ENCODE measurements around the gene SLC25A2.
"Not testable (repeated sequence)": the region's sequence is repeated elsewhere in the genome, so short reads cannot be mapped to it uniquely, and the experiment has no call there.

SLC25A2 gene

GRCh38 chr5:141303756-141304155 is at the start of gene SLC25A2:
TSS of gene SLC25A2 (minus strand) at chr5:141304049. CDS start at chr5:141303865, 184 bp downstream.
- DNase-seq (ENCODE audit: low spot score) = no peak

DNA sequence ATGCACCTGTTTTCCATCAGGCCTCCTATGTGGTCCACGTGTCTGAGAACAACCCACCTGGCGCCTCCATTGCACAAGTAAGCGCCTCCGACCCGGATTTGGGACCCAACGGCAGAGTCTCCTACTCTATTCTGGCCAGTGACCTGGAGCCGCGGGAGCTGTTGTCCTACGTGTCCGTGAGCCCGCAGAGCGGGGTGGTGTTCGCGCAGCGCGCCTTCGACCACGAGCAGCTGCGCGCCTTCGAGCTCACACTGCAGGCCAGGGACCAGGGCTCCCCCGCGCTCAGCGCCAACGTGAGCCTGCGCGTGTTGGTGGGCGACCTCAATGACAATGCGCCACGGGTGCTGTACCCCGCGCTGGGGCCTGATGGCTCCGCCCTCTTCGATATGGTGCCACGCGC is 47.7 kb upstream of the SLC25A2 start:
- DNase-seq (ENCODE audit: low spot score) = no peak

GRCh38 chr5:141349917-141350619 is 46.2 kb upstream of the SLC25A2 start, which contains the start of gene PCDHGB1:
TSS of gene PCDHGB1 (plus strand) at chr5:141350099. CDS start at chr5:141350261, 162 bp downstream.
- DNase-seq (ENCODE audit: low spot score) = peak; percentile 39

DNA sequence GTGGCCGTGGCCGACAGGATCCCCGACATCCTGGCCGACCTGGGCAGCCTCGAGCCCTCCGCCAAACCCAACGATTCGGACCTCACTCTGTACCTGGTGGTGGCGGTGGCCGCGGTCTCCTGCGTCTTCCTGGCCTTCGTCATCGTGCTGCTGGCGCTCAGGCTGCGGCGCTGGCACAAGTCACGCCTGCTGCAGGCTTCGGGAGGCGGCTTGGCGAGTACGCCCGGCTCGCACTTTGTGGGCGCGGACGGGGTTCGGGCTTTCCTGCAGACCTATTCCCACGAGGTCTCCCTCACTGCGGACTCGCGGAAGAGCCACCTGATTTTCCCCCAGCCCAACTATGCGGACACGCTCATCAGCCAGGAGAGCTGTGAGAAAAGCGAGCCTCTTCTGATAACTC is 42.2 kb upstream of the SLC25A2 start:
- not testable (repeated sequence) for DNase-seq (ENCODE audit: low spot score)

- no peak for DNase-seq (ENCODE audit: low spot score)
Observed at GRCh38 chr5:141345327-141345726, 41.5 kb upstream of the SLC25A2 start.

- DNase-seq (ENCODE audit: low spot score) = no peak
Observed at GRCh38 chr5:141343953-141344463, 40.2 kb upstream of the SLC25A2 start.

GRCh38 chr5:141343242-141343952 is 39.5 kb upstream of the SLC25A2 start, which contains the start of gene PCDHGA3:
TSS of gene PCDHGA3 (plus strand) at chr5:141343829. CDS start at chr5:141344034, 205 bp downstream.
- no peak for DNase-seq (ENCODE audit: low spot score)

DNA sequence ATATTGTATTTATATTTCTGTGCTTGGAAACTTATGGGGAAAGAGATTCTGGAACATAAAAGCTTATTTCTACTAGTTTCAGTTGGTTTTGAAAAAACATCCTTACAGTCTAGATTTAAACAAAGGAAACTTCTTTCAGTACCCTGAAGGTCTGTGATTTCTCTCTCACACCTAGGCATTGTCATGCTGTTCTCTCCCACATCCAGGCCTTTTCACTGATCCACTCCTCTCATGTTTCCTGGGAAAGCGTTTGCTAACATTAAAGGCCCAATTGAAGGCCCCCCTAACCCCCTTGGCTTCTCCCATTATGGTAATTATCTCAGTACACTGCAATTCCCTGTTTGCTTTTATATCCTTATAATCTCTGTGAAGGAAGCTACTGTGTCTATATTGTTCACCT is 38.9 kb upstream of the SLC25A2 start:
- DNase-seq (ENCODE audit: low spot score) = no peak

DNA sequence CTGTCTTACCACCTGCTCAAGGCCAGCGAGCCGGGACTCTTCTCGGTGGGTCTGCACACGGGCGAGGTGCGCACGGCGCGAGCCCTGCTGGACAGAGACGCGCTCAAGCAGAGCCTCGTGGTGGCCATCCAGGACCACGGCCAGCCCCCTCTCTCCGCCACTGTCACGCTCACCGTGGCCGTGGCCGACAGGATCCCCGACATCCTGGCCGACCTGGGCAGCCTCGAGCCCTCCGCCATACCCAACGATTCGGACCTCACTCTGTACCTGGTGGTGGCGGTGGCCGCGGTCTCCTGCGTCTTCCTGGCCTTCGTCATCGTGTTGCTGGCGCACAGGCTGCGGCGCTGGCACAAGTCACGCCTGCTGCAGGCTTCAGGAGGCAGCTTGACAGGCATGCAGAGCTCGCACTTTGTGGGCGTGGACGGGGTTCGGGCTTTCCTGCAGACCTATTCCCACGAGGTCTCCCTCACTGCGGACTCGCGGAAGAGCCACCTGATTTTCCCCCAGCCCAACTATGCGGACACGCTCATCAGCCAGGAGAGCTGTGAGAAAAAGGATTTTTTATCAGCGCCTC is 37.0 kb upstream of the SLC25A2 start:
- DNase-seq (ENCODE audit: low spot score) = not testable (repeated sequence)

DNA sequence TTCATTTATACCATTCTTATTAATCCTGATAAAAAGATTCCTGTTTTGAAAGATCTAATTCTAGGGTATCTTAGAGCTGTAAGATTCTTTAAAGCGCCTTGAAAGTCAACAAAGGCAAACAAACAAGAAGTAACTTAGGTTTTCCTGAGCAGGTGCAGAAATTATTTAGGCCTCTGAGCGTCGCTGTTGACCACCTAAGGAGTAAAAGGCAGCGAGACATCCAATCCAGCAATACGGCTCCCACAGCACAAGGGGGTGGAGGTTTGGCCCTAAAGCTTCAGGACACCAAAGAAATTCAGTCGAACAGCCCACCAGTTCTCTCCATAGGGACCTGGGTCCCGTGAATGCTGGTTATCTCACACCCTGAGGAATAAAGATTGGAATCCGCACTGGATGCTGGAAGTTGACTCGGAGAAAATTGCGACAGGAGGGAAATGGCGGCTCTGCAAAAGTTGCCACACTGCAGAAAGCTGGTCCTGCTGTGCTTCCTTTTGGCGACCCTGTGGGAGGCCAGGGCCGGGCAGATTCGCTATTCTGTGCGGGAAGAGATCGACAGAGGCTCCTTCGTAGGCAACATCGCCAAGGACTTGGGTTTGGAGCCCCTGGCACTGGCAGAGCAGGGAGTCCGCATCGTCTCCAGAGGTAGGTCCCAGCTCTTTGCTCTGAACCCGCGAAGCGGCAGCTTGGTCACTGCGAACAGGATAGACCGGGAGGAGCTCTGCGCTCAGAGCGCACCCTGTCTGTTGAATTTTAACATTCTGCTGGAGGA is 34.9 kb upstream of the SLC25A2 start, which contains the start of gene PCDHGA2:
Gene PCDHGA2 (plus strand): TSS at position 223 of the 769 bp plus-strand sequence.
- DNase-seq (ENCODE audit: low spot score) = no peak

DNA sequence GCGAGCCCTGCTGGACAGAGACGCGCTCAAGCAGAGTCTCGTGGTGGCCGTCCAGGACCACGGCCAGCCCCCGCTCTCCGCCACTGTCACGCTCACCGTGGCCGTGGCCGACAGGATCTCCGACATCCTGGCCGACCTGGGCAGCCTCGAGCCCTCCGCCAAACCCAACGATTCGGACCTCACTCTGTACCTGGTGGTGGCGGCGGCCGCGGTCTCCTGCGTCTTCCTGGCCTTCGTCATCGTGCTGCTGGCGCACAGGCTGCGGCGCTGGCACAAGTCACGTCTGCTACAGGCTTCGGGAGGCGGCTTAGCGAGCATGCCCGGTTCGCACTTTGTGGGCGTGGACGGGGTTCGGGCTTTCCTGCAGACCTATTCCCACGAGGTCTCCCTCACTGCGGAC is 28.7 kb upstream of the SLC25A2 start:
- DNase-seq (ENCODE audit: low spot score) = not testable (repeated sequence)

DNA sequence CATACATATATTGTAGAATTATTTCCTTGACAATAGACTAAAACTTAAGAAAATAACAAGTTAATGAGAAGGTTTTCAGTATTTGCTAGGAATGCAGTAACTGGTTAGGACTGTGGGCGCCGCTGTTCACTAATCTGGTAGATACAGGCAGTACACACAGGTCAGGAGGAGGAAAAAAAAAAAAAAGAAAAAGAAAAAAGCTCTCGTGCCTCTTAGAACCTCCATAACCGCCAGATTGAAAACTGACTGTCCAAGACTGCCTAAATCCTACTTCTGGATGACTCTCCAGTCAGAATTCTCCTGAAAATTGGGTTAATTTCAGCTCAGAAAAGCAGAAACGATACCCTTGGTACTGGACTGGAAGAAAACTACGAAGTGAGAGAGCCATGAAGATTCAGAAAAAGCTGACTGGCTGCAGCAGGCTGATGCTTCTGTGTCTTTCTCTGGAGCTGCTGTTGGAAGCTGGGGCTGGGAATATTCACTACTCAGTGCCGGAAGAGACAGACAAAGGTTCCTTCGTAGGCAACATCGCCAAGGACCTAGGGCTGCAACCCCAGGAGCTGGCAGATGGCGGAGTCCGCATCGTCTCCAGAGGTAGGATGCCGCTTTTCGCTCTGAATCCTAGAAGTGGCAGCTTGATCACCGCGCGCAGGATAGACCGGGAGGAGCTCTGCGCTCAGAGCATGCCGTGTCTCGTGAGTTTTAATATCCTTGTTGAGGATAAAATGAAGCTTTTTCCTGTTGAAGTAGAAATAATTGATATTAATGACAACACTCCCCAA is 26.6 kb upstream of the SLC25A2 start, which contains the start of gene PCDHGA1:
Gene PCDHGA1 (plus strand): TSS at position 216 of the 782 bp plus-strand sequence.
- DNase-seq (ENCODE audit: low spot score) = no peak

GRCh38 chr5:141328231-141328630 is 24.4 kb upstream of the SLC25A2 start:
- DNase-seq (ENCODE audit: low spot score) = no peak

GRCh38 chr5:141326088-141326854 is 22.4 kb upstream of the SLC25A2 start:
- DNase-seq (ENCODE audit: low spot score) = peak; percentile 80

GRCh38 chr5:141322261-141322660 is 18.4 kb upstream of the SLC25A2 start:
- DNase-seq (ENCODE audit: low spot score) = no peak

DNA sequence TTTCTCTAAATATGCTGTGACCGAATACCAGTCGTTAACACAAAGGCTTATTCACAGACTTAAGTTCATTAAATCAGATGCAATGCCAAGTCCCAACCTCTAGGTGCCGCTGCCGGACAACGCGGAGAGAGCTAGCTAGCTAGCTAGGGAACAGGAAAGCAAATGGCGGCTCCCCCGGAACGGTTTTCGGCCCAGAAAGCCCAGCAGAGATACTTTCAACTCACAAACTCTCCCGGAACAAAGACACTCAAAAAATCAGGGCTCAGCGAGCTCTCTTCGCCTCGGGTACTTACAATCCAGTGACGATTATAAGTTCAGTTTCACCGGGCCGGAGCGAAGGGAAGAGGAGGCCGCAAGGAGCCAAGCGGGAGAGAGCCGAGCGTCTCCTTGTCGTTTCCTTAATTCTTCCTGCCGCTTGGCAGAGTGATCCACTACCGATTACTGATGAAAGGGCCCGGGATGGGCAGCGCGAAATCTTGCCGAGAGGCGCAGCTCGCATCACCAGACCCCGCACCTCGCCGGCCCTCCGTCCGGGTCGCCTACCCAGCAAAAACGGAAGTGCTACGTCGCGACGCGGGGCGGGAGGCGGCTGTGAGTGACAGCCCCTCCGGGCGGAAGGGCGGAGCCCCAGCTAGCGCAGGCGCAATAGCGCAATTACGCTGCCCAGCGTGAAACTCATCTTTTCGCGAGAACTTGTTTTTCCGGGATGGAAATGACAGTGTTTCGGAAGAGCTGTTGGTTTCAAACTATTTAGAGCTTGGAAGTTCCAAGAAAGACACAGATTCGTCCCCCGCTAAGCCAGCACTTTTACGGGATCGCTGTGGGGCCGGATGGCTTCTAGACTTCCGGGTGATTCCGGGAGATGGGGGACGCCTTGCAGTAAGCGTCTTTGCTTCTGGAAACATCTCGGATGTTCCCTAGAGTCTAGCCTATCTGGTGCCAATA is 16.6 kb upstream of the SLC25A2 start, which contains the start of gene TAF7:
Gene TAF7 (minus strand): TSS at position 560 of the 945 bp plus-strand sequence. CDS start 740 bp downstream, outside the sequence.
- DNase-seq (ENCODE audit: low spot score) = peak; percentile 91

DNA sequence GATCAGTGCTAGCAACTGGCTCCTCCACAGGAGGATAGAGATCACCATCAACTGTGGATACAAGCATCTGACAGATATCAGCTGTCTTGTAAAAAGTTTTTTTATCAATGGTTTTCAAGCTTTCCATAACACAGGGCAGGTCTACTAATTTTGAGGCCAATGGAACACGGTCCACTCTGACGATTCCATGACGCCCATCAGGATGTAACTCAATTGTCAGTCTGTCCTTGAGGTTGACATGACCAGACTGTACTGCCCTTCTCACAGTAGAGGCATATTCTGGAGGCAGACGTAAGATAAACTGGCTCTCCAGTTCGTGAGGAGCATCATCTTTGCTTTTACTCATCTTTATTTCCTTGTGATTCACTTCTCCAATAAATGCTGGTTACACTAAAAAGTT is 15.8 kb upstream of the SLC25A2 start:
- DNase-seq (ENCODE audit: low spot score) = no peak

GRCh38 chr5:141319202-141319601 is 15.4 kb upstream of the SLC25A2 start:
- no peak for DNase-seq (ENCODE audit: low spot score)

- DNase-seq (ENCODE audit: low spot score) = not testable (repeated sequence)
Observed at GRCh38 chr5:141316963-141317362, 13.1 kb upstream of the SLC25A2 start.

Measured in globus pallidus (tissue), 1 donor.